Cardiac fibroblast (primary cell): ENCODE results near the gene CFAP410.

Experiments used
- DNase-seq, 2 donors: peaks; one replicate each; pipeline versions ENCODE4 v3.0.0 to v3.0.0-alpha.2; 2010; ENCODE audit warnings: low read depth in 2 of 2
- H3K4me3 ChIP-seq, 2 donors: replicated peaks in 1 of 2; 1 replicate in 1 of 2; 2 replicates in 1 of 2; pipeline ENCODE4 v1.5.1; 2011; ENCODE audit warnings: low read depth in 2 of 2, low read length in 2 of 2, mild to moderate bottlenecking in 2 of 2, moderate library complexity in 1 of 2
- CTCF ChIP-seq: IDR thresholded peaks from one replicate; pipeline ENCODE4 v1.5.1; 2011; ENCODE audit warnings: low read depth, mild to moderate bottlenecking, low read length, inconsistent platforms

CFAP410 gene

GRCh38 chr21:44301961-44302406, 37.2 kb downstream of the CFAP410 start:
- peak overlapping the region in 1 of 2 donors; percentile 82 for H3K4me3 ChIP-seq
- no peak for TF ChIP-seq CTCF
- DNase-seq = no peak

- TF ChIP-seq CTCF = no peak
- no peak for DNase-seq
- peak overlapping the region; percentile 72 to 82 for H3K4me3 ChIP-seq
Measured at GRCh38 chr21:44301141-44301540, 38.0 kb downstream of the CFAP410 start.

- peak; percentile 40 to 59 for DNase-seq
- H3K4me3 ChIP-seq = peak overlapping the region; percentile 72 to 82
Measured at GRCh38 chr21:44300262-44300959, 38.8 kb downstream of the CFAP410 start.

GRCh38 chr21:44299458-44300261, 39.5 kb downstream of the CFAP410 start, which contains the start of gene PFKL:
TSS of gene PFKL (plus strand) at chr21:44300053. CDS start at chr21:44300106, 53 bp downstream.
- peak within 1 kb of the TSS; percentile 72 to 82 for H3K4me3 ChIP-seq
- TF ChIP-seq CTCF = no peak
- DNase-seq = peak; percentile 55 to 66

More at GRCh38 chr21:44300262-44300959, 38.8 kb downstream of the CFAP410 start:
- no peak for TF ChIP-seq CTCF

GRCh38 chr21:44299085-44299457, 40.1 kb downstream of the CFAP410 start:
- DNase-seq = peak; percentile 25 to 35
- TF ChIP-seq CTCF = no peak
- peak overlapping the region; percentile 48 to 82 for H3K4me3 ChIP-seq

- DNase-seq = peak in 1 of 2 donors; percentile 22
- peak; percentile 5 for TF ChIP-seq CTCF
- H3K4me3 ChIP-seq = no peak overlapping the region
Measured at GRCh38 chr21:44298301-44298700, 40.9 kb downstream of the CFAP410 start.
